H9 (cell line): ENCODE results near the gene NXN. TPM values are rescaled to one million over a fixed set of nuclear protein-coding genes. Genes with fewer than 3 reads are reported as not detected.

Experiments used
- DNase-seq: peaks from one replicate; pipeline ENCODE4 v3.0.0-alpha.2; 2017
- H2AFZ ChIP-seq: one replicate; pipeline ENCODE4 v1.6.1; 2013; ENCODE audit warnings: mild to moderate bottlenecking, low read length, control low read depth, moderate library complexity
- H2AK5ac ChIP-seq: 2 replicates; pipeline ENCODE4 v1.6.1; 2013; ENCODE audit warnings: low read length, control low read depth, mixed read lengths; ENCODE audit not compliant: insufficient read length
- H2BK120ac ChIP-seq: one replicate; pipeline ENCODE4 v1.6.1; 2013; ENCODE audit warnings: low read depth, mild to moderate bottlenecking, low read length, control low read depth, inconsistent platforms; ENCODE audit not compliant: poor library complexity, severe bottlenecking
- H2BK12ac ChIP-seq: 2 replicates; pipeline ENCODE4 v1.6.1; 2013; ENCODE audit warnings: low read length, control low read depth, mixed read lengths, low read depth; ENCODE audit not compliant: insufficient read length
- H2BK15ac ChIP-seq: 2 replicates; pipeline ENCODE4 v1.6.1; 2013; ENCODE audit warnings: low read depth, low read length, control low read depth
- H2BK20ac ChIP-seq: one replicate; pipeline ENCODE4 v1.6.1; 2013; ENCODE audit warnings: low read depth, mild to moderate bottlenecking, low read length, control low read depth, inconsistent platforms; ENCODE audit not compliant: poor library complexity, severe bottlenecking
- H2BK5ac ChIP-seq: 2 replicates; pipeline ENCODE4 v1.6.1; 2013; ENCODE audit warnings: low read length, control low read depth, mixed read lengths; ENCODE audit not compliant: insufficient read length
- H3K14ac ChIP-seq: 2 replicates; pipeline ENCODE4 v1.6.1; 2013; ENCODE audit warnings: low read length, control low read depth; ENCODE audit not compliant: insufficient read depth
- H3K18ac ChIP-seq: 2 replicates; pipeline ENCODE4 v1.6.1; 2013; ENCODE audit warnings: low read depth, mild to moderate bottlenecking, mixed read lengths, low read length, control low read depth; ENCODE audit not compliant: insufficient read length
- H3K23ac ChIP-seq: 2 replicates; pipeline ENCODE4 v1.6.1; 2013; ENCODE audit warnings: low read length, control low read depth, mixed read lengths, low read depth; ENCODE audit not compliant: insufficient read length
- H3K23me2 ChIP-seq: 2 replicates; pipeline ENCODE4 v1.6.1; 2013; ENCODE audit warnings: low read depth, mild to moderate bottlenecking, mixed read lengths, low read length, control low read depth; ENCODE audit not compliant: insufficient read length, poor library complexity, severe bottlenecking
- H3K27ac ChIP-seq: 2 replicates; pipeline ENCODE4 v1.5.1; 2013; ENCODE audit warnings: low read length, control low read depth, mixed read lengths, low read depth; ENCODE audit not compliant: insufficient read length
- H3K27me3 ChIP-seq: 2 replicates; pipeline ENCODE4 v1.6.1; 2013; ENCODE audit warnings: low read length, control low read depth, inconsistent platforms; ENCODE audit not compliant: insufficient read depth
- H3K4ac ChIP-seq: 2 replicates; pipeline ENCODE4 v1.6.1; 2013; ENCODE audit warnings: low read depth, mild to moderate bottlenecking, control low read depth, inconsistent platforms, low read length, moderate library complexity
- H3K4me1 ChIP-seq: 2 replicates; pipeline ENCODE4 v1.6.1; 2013; ENCODE audit warnings: low read length, control low read depth, inconsistent platforms; ENCODE audit not compliant: insufficient read depth
- H3K4me2 ChIP-seq: 2 replicates; pipeline ENCODE4 v1.6.1; 2013; ENCODE audit warnings: low read length, control low read depth, mixed read lengths; ENCODE audit not compliant: insufficient read length, insufficient read depth
- H3K56ac ChIP-seq: 2 replicates; pipeline ENCODE4 v1.6.1; 2013; ENCODE audit warnings: low read depth, mild to moderate bottlenecking, mixed read lengths, low read length, control low read depth; ENCODE audit not compliant: insufficient read length
- H3K79me1 ChIP-seq: 2 replicates; pipeline ENCODE4 v1.6.1; 2013; ENCODE audit warnings: low read depth, mild to moderate bottlenecking, moderate library complexity, low read length, control low read depth, inconsistent platforms; ENCODE audit not compliant: insufficient read depth, poor library complexity, severe bottlenecking
- H3K79me2 ChIP-seq: 2 replicates; pipeline ENCODE4 v1.6.1; 2013; ENCODE audit warnings: low read length, control low read depth, inconsistent platforms; ENCODE audit not compliant: insufficient read depth
- H3K9ac ChIP-seq: 2 replicates; pipeline ENCODE4 v1.6.1; 2013; ENCODE audit warnings: low read length, control low read depth, mixed read lengths; ENCODE audit not compliant: insufficient read length; ENCODE audit errors: extremely low read depth
- H3K9me3 ChIP-seq: one replicate; pipeline ENCODE4 v1.6.1; 2013; ENCODE audit warnings: low read depth, low read length, inconsistent platforms; ENCODE audit not compliant: control insufficient read depth
- H3T11ph ChIP-seq: one replicate; pipeline ENCODE4 v1.6.1; 2013; ENCODE audit warnings: mild to moderate bottlenecking, low read length, control low read depth, inconsistent platforms
- H4K20me1 ChIP-seq: one replicate; pipeline ENCODE4 v1.6.1; 2013; ENCODE audit not compliant: control insufficient read depth, insufficient read length, insufficient read depth
- H4K5ac ChIP-seq: 2 replicates; pipeline ENCODE4 v1.6.1; 2013; ENCODE audit warnings: low read depth, mild to moderate bottlenecking, mixed read lengths, low read length, control low read depth; ENCODE audit not compliant: insufficient read length
- H4K8ac ChIP-seq: replicated peaks from 2 replicates; pipeline ENCODE4 v1.6.1; 2013; ENCODE audit warnings: low read length, control low read depth, mixed read lengths, low read depth; ENCODE audit not compliant: insufficient read length
- H4K91ac ChIP-seq: 2 replicates; pipeline ENCODE4 v1.6.1; 2013; ENCODE audit warnings: low read depth, mild to moderate bottlenecking, moderate library complexity, mixed read lengths, low read length, control low read depth; ENCODE audit not compliant: insufficient read length
- H3K27ac Mint-ChIP-seq, 3 experiments: 2 replicates in 2 of 3; 3 replicates in 1 of 3; pipeline ENCODE4 v1.8.0; 2020 to 2021; ENCODE audit warnings: mixed read lengths in 3 of 3, mild to moderate bottlenecking in 1 of 3, moderate library complexity in 1 of 3
- H3K27me3 Mint-ChIP-seq: 2 replicates; pipeline ENCODE4 v1.8.0; 2021; ENCODE audit warnings: low read depth, mild to moderate bottlenecking, moderate library complexity, mixed read lengths
- H3K36me3 Mint-ChIP-seq, 3 experiments: 2 replicates in 2 of 3; 3 replicates in 1 of 3; pipeline ENCODE4 v1.8.0; 2020 to 2021; ENCODE audit warnings: low read depth in 3 of 3, mixed read lengths in 3 of 3; ENCODE audit not compliant: insufficient read depth in 1 of 3
- H3K4me1 Mint-ChIP-seq, 2 experiments: 2 replicates each; pipeline ENCODE4 v1.8.0; 2020; ENCODE audit warnings: mixed read lengths in 2 of 2
- H3K4me3 Mint-ChIP-seq, 2 experiments: 2 replicates in 1 of 2; 3 replicates in 1 of 2; pipeline ENCODE4 v1.8.0; 2020 to 2021; ENCODE audit warnings: mild to moderate bottlenecking in 2 of 2, mixed read lengths in 2 of 2, moderate library complexity in 1 of 2
- H3K9me3 Mint-ChIP-seq, 2 experiments: 2 replicates in 1 of 2; 3 replicates in 1 of 2; pipeline ENCODE4 v1.8.0; 2020; ENCODE audit warnings: mild to moderate bottlenecking in 2 of 2, mixed read lengths in 2 of 2, moderate library complexity in 1 of 2
- WGBS: extraction: QIAGEN DNeasy Blood & Tissue Kit; methylation state at CpG from one replicate; pipeline ENCODE4 v1.1.7; 2013; ENCODE audit warnings: missing lambda C conversion rate, low lambda C conversion rate, mixed read lengths; ENCODE audit not compliant: insufficient read length; ENCODE audit errors: extremely low coverage; 5-methylcytosine and 5-hydroxymethylcytosine counted together
- total RNA-seq: library from RNA; stranded (reverse); gene quantifications from 2 replicates; pipeline ENCODE4 v1.2.1, GENCODE V29; 2021
- TF ChIP-seq, protein P1 (sequence below): fragments of 200-600 bp; sonication (generic); conservative IDR thresholded peaks from 3 replicates; pipeline ENCODE4 v1.8.0; 2021; ENCODE audit warnings: antibody characterized with exemption, mild to moderate bottlenecking

The NXN gene
- total RNA-seq, 1 experiment from 2014 or later, result 93.6 TPM

DNA sequence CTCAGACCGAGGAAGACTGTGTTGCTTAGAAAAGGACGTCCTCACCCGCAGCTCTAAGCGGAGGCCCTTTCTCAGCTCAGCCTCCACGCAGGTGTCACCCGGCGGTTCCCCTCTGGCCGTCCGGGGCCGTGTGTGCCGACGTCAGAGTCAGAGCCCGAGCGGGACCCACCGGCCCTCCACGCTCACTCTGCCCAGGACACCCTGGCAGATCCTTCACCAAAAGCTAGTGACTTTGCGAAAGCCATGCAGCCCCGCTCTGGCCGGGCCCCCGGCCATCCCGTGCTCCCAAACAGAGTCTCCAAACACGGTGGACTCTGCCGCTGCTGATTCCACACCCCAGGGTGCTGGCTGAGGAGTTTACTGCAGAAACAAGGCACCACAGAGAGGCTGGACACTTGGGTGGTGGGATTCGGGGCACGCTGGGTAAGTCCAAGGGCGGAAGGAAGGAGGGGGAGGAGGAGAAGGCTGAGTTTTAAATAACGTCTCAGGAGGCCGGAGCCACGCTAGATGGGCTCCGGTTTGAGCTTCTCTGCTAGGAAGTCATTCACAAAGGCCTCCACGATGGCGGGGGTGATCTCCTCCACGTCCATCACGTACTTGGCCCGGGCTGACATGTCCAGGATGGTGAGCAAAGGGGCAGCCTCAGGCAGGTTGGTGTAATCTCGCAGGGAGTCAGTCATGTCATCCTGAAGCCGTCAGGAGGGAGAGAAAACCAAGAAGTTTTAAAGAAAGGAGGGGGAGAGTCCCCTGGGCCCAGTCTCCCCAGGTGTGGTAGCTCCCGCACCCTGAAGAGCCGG, 178.9 kb downstream of the NXN start:
- no peak overlapping the region for H2BK120ac ChIP-seq
- no peak overlapping the region for H3K4ac ChIP-seq
- H3K56ac ChIP-seq, result no peak overlapping the region
- H3T11ph ChIP-seq, result no peak overlapping the region
- H4K8ac ChIP-seq, result no peak overlapping the region
- Mint-ChIP-seq H3K27me3 (no peaks in the 10 kb centered on the region), H3K27ac (peak overlapping the region; percentile 45 to 75 (median 68); a peak in 2 of 7 replicates), H3K4me3 (no peak overlapping the region; a peak in 1 of 5 replicates), H3K4me1 (peaks cover 0 to 3% of the 10 kb centered on the region in 2 experiments; a peak in 2 of 4 replicates), H3K9me3 (no peaks in the 10 kb centered on the region), H3K36me3 (peaks cover 3 to 45% (median 38%) of the 10 kb centered on the region in 3 experiments; a peak in 6 of 7 replicates)
- no peak overlapping the region for H4K91ac ChIP-seq
- no peak overlapping the region for H2BK15ac ChIP-seq
- no peak overlapping the region for H3K27ac ChIP-seq
- H3K27me3 ChIP-seq, result no peaks in the 10 kb centered on the region
- H3K23ac ChIP-seq, result no peak overlapping the region
- H3K18ac ChIP-seq, result no peak overlapping the region
- no peaks in the 10 kb centered on the region for H4K20me1 ChIP-seq
- H3K79me1 ChIP-seq, result no peaks in the 10 kb centered on the region
- no peaks in the 10 kb centered on the region for H3K23me2 ChIP-seq
- H3K79me2 ChIP-seq, result no peaks in the 10 kb centered on the region; the same call in 1 of the 2 replicates
- no peaks in the 10 kb centered on the region; the same call in 1 of the 2 replicates for H3K4me1 ChIP-seq
- no peak overlapping the region for H3K9ac ChIP-seq
- no peak overlapping the region for H4K5ac ChIP-seq
- H2BK12ac ChIP-seq, result no peak overlapping the region
- no peak overlapping the region for H2BK5ac ChIP-seq
- H3K4me2 ChIP-seq, result no peak overlapping the region
- WGBS, result no CpG with 5 or more reads among the region's 39 CpGs
- H2AFZ ChIP-seq, result no peak overlapping the region
- H3K14ac ChIP-seq, result no peak overlapping the region
- H2BK20ac ChIP-seq, result no peak overlapping the region
- DNase-seq, result no peak
- no peaks in the 10 kb centered on the region for H3K9me3 ChIP-seq
- TF ChIP-seq, protein P1, sequence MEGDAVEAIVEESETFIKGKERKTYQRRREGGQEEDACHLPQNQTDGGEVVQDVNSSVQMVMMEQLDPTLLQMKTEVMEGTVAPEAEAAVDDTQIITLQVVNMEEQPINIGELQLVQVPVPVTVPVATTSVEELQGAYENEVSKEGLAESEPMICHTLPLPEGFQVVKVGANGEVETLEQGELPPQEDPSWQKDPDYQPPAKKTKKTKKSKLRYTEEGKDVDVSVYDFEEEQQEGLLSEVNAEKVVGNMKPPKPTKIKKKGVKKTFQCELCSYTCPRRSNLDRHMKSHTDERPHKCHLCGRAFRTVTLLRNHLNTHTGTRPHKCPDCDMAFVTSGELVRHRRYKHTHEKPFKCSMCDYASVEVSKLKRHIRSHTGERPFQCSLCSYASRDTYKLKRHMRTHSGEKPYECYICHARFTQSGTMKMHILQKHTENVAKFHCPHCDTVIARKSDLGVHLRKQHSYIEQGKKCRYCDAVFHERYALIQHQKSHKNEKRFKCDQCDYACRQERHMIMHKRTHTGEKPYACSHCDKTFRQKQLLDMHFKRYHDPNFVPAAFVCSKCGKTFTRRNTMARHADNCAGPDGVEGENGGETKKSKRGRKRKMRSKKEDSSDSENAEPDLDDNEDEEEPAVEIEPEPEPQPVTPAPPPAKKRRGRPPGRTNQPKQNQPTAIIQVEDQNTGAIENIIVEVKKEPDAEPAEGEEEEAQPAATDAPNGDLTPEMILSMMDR, result no peak
- no peak overlapping the region for H2AK5ac ChIP-seq
